Posterior vena cava (tissue), 2 donors: Measurements from ENCODE around the gene CPA1. TPM values are rescaled to one million over a fixed set of nuclear protein-coding genes. Genes with fewer than 3 reads are reported as not detected.

Source experiments
- DNase-seq: peaks from one replicate; pipeline ENCODE4 v3.0.0-alpha.2; 2020; ENCODE audit warnings: low spot score
- intact Hi-C, 2 donors: fragments of 100-400 bp; cut with DNase I; formaldehyde crosslinking; loops; one replicate each; pipeline versions ENCODE4 v1.14.1 to v1.14.2; 2022 to 2023
- total RNA-seq, 2 donors: library from RNA; stranded (reverse); fragmentation: NEBNext Ultra II Directional; extraction: Animal tissue kit (Norgen Biotek cat#: 25700); gene quantifications; one replicate each; pipeline ENCODE4 v1.2.1, GENCODE V29; 2021
- donor health status: DM: yes; HTN: yes; CAD: no.
- donor health status: DM: yes; HTN: yes; CAD: no.

The CPA1 gene
- total RNA-seq, 2 donors from 2014 or later = 0.79 to 6.7 TPM

DNA sequence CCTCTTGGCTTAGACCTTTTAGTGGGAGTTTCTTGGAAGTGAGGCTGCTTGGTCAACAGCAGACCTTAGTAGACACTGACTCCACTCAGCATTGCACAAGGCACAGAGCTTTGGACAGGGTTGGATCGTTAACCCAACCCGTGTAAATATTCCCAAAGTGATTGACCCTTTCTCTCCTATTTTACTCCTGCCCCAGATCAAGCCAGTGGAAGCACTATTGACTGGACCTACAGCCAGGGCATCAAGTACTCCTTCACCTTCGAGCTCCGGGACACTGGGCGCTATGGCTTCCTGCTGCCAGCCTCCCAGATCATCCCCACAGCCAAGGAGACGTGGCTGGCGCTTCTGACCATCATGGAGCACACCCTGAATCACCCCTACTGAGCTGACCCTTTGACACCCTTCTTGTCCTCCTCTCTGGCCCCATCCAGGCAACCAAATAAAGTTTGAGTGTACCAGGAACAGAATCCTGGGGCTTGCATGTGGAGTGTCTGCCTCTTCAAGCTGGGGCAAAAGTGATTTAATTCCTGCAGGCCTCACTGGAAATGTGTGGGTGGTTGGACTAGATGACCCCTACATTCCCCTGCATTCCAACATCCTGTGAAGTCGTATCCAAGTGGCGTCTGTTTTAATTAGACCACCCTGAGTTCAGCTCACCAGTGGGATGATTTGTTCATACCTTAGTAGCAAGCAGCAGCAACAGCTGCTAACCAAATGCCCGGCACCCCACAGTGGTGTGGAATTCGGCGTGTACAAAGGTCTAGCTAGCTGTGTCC is 7.5 kb downstream of the CPA1 start:
- DNase-seq = peak; percentile 45
- intact Hi-C loops = no loop called here

DNA sequence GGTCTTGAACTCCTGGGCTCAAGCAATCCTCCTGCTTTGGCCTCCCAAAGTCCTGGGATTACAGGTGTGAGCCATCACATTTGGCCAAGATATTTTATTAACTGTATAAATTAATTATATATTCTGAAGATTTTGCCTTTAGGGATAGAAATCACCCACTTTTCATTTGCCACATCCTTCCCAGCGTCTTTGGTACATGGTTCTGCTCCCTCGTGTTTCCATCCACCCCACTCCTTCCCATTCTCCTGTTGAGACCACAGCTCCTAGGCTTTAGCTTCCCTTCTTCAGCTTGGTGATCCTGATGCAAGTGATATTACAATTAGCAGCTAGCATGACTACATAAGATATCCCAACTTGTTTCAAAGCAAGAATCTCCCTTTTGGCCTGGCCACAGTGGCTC is 8.4 kb downstream of the CPA1 start:
- DNase-seq = no peak
- intact Hi-C loops = no loop called here

DNA sequence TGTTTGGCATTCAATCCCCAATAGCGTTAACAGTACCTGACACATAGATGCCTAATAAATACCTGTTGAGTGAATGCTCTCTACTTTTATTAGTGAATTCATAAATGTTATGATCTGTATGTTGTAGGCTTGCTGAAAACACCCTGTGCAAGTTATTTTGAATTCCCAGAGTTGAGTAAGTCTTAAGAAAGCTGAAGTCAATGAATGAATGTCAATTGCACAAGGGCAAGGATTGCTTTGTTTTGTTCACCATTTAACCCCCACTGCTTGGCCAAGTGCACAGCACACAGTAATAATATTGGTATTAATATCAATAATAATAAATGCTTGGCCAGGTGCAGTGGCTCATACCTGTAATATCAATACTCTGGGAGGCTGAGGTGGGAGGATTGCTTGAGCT is 10.2 kb downstream of the CPA1 start:
- DNase-seq = no peak

DNA sequence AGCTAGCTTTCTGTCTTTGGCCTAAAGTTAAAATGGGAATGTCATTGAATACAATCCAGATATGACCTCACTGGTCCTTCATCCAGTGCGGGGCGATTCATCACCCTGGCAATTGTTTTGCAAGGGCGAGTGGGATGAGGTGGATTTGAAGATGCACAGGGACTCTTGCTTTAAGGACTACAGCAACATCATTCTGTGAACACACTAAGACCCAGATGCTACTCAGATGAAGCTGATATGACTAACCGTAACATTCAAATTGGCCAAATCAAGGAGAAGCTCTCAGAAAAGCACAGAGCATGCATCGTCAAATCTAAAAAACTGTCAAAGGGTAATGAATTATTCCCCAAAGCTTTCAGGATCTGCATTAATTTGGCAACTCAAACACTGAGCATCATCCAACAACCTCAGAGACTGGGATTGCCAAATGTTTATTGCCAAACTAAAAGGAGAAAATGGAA is 12.8 kb downstream of the CPA1 start:
- intact Hi-C loops = no loop called here
- peak; percentile 46 for DNase-seq

More for the DNA sequence above, 10.2 kb downstream of the CPA1 start:
- intact Hi-C loops = no loop called here

DNA sequence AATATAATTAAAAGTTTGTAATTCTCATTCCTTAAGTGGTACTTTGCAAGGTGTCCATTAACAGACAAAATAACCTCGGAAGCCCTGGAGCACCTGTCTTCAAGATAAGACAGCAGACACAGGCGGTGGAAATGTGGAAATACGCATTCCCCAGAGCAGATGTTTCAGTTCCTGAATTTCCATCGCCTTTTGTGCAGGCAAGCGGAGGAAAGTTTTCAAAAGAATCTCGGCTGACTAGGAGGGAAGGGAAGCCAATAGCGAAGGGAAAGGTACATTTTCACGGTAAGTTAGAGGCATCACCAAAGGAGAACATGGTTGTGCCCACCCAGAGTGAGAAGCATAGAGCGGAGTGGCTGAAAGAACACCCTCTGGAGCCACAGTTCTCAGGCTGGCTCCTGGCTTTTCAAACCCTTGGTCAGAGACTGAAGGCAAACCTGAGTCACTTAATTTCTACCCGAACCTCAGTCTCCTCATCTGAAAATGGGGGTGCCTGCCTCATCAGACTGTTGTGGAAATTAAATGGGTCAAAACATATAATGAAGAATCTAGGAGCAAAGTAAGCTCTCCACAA is 13.6 kb downstream of the CPA1 start:
- intact Hi-C loops = loop anchor here in 1 of 2 donors (2.0 kb wide), 1 partner anchor 45 kb away; no protein-coding TSS in a partner anchor
- DNase-seq = no peak

DNA sequence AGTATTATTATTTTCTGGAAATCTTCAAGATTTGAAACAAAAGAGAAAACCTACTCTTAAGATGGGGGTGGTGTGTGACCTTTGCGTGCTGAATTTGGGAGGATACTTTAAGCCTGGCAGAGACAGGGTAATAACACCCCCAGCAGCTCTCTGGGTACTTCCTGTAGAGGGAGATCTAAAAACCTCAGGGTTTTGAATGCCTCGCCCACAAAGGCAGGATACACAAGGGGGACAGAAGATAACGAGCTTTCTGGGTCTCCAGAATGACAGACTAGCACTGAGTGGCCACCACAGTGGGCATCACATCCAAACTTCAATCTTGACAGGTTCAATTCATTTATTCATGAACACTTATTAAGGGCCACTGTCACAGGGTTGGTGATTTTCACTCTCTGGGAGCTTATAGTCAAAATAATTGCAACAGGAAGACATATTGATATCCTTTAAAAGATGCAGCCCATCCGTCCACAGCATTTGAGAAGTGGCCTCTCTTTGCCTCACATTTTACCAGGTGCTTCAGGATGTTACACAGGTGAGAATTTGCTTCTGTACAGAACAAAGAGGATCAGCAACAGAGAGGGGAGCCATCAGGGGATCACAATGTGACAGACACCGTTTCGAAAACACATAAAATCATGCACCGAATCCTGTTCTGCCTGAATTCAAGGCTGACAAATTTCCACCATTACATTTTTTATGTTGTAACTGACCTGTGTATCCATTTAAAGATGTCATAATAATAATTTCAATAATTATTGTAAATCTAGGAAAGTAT is 14.3 kb downstream of the CPA1 start:
- DNase-seq = no peak
- intact Hi-C loops = loop anchor here in 1 of 2 donors (2.0 kb wide), 1 partner anchor 46 kb away; no protein-coding TSS in a partner anchor

DNA sequence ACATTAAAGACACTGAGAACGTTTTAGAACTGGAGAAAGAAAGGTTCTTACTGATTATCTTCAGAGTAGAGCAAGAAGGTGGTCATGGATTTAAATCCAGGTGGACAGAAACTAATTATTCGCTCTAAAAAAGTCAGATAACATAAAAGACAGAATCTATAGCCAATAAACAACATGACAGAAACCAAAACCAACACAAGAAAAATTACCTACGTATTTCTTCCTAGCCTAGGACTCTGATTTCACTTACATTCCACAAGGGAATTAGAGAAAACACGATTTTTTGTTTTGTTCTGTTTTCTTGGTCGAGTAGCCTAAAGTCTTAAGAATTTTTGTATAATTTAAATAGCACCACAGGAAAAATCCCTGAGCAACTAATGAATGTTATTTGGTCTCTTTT is 15.1 kb downstream of the CPA1 start:
- intact Hi-C loops = loop anchor here in 1 of 2 donors (2.0 kb wide), 1 partner anchor 47 kb away; no protein-coding TSS in a partner anchor
- no peak for DNase-seq

DNA sequence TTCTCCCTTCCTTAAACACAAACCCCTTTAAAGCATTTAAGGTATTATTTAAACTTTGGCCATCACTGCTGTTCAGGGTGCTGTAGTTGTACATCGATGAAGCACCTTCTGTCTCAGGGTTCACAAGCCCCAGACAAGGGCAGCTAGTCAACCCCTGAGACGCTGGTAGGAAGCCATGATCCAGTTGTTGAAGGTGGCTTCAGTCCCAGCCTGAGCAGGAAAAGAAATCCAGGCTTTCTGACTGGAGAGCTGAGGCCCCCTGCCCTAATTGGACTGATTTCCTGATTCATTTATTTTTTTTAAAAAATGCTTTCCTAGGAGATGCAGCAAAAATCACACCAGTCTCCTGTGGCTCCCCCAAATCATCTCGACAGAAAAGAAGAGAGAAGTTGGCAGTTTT is 15.8 kb downstream of the CPA1 start:
- peak; percentile 18 for DNase-seq

DNA sequence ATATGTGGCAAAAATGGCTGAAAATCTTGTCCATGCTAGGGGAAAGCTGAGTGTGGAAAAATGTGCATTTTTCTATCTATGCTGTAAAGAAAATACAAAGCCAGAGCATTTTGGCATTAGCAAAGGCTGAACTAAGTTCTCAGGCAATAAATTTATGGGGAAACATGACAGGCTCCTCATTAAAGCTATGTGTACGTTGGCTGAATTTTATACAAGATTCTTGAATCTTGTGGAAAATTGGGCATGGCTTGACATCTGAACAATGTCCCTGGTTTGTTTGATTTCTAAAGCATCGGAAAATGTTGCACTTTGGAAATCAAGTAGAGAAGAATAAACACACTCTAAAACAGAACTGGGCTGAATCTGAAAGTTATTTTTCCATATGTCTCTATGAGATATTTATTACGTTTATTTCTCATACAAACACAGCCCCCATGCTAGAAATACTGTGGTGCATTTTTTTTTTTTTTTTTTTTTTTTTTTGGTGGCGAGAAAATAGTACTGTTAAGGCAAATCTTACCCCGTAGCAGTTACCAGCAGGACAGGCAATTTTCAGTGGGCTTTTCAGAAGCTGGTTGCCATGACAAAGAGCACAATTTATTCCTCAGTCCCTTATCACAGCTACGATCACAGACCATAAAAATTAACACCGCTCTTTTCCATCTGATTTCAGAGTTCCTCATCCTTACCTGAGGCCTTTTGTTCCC is 16.9 kb downstream of the CPA1 start:
- DNase-seq = no peak
- intact Hi-C loops = no loop called here

More for the DNA sequence above, 15.8 kb downstream of the CPA1 start:
- intact Hi-C loops = no loop called here

DNA sequence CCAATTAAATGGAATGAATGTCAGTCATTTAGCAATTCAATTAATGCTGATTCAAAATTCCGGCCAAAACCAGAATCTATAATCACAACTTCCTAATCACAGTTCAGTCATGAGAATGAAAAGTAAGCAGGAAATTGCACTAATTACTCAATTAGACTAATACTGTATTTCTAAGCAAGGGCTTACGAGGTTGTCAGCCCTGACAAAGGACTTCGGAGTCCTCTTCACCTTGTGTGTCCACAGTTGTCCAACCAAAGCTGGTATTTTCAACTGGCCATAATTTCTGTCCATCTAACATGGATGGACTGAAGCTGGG is 17.4 kb downstream of the CPA1 start:
- no peak for DNase-seq
- intact Hi-C loops = no loop called here

DNA sequence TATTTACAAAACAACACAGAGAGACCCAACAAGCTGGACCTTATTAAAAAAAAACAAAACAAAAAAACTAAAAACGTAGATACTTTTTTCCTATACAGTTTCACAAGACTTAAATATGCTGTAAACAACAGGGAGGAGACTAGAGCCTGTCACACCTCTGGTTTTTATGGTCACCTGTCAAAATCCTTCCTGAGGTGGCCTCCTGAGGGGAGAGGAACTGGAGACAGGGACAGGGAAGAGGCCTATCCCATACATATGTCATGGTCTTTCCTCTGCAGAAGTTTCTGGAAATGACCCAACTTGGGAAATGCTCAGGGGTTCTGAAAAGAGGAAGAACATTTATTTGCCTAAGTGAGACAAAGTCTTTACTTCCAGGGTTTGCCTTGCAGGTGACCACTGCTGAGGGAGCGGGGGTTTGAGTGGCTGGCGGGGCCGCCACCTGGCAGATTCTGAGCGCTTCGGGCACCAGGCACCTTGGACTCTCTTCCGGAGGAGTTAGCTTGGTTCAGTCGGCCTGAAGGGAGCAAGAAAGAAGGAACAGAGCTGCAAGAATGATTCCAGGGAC is 18.3 kb downstream of the CPA1 start:
- intact Hi-C loops = no loop called here
- no peak for DNase-seq

DNA sequence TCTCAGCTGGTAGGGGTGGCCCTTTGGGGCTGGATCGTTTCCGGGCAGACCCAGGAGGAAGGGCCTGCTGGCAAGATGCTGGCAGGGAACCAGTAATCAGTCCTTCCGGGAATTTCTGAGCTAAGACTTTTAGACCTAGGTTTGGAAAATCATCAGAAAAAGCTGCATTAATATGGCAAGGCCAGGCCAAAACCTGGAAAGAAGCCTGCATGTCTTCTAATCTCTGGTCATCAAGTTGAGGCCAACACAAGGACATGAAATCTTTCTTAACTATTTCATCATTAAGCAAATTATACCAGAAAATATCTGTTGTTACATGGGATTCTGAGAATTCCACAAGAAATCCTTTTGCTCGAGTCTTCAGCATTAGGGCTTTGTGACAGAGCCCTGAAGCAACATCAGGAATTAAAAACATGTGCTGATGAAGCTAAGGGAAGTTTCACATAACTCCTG is 19.9 kb downstream of the CPA1 start:
- DNase-seq = peak; percentile 17
- intact Hi-C loops = loop anchor here in 1 of 2 donors (10.0 kb wide), 1 partner anchor 355 kb away; no protein-coding TSS in a partner anchor

DNA sequence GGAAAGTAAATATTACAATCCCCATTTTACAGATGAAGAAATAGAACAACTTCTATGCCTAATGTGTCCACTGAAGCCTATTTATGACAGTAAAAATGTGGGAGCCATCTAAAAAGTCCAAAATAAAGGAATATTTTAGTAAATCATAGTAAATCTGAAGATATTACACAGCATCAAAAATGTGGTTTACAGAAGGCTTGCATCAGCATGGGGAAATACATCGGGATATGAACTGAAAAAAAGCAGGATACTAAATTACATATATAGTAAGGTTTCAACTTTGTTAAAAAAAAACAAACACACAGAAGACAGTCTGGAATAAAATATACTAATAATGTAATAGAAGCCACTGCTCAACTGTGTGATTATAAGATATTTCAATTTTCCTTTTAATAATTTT is 20.8 kb downstream of the CPA1 start:
- DNase-seq = no peak
- intact Hi-C loops = loop anchor here in 1 of 2 donors (10.0 kb wide), 1 partner anchor 354 kb away; no protein-coding TSS in a partner anchor

DNA sequence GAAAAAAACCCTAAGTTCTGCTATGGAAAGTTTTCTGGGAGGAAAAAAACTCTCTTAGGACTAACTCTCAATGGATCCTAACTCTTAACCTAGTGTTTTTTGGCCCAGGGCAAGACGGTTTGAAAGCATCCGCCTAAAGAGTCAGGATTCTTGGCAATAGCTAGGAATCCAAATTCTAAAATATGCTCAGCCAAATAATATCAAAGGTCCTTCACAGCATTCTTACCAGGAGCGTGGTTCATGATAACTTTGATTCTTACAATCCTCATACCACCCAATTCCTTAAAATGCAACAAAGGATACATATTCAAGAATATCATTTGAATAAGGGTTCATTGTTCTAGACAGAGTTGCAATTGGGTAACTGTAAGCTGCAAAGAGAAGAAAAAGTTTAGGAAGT is 21.3 kb downstream of the CPA1 start:
- no peak for DNase-seq
- intact Hi-C loops = loop anchor here in 1 of 2 donors (10.0 kb wide), 1 partner anchor 353 kb away; no protein-coding TSS in a partner anchor

DNA sequence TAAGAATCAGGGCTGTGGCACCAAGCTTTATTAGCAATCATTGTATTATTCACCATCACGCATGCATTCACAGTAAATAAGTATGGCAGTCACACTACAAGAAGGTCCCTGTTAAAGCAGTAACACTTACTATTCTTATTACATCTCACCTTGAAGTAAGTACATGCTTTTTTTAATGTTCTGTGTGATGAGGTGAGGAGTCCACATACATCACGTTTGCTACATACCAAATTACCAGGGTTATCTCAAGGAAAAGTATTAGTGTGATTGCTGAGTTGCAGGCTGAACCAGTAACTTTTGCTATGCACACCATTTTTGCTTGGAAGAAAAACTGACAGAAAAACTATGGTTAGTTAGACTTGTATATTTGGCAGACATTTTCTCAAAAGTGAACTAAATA is 24.7 kb downstream of the CPA1 start:
- DNase-seq = no peak
- intact Hi-C loops = loop anchor here in 1 of 2 donors (10.0 kb wide), 1 partner anchor 350 kb away; no protein-coding TSS in a partner anchor

DNA sequence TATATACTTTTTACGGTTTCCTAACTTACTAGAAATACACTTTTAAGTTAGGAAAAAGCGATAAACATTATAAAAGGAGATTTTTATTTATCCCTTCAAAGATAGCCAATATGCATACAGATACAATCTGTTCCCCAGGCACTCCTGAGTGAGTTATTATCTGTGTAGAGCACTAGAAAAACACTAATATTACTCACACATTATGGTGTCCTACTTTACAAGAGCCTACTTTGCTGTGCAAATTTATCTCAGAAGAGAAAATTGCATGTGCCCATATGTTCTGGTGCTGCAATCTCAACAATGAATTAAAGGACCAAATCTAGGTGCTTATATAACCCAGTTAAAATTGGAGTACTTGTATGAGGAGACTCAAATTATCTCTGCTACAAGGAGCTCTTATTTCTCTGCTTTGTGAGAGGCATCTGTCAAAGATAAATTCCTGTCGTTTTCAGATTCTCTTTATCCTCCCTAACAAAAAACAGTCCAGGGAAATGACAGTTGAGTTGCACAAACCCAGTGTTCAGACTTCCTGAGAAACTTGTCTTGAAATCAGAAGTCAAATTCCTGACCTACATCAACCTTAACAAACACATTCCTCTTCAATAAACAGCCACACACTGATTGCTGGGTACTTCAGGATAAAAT is 28.9 kb downstream of the CPA1 start:
- DNase-seq = no peak
- intact Hi-C loops = loop anchor here in 1 of 2 donors (10.0 kb wide), 1 partner anchor 346 kb away; no protein-coding TSS in a partner anchor

DNA sequence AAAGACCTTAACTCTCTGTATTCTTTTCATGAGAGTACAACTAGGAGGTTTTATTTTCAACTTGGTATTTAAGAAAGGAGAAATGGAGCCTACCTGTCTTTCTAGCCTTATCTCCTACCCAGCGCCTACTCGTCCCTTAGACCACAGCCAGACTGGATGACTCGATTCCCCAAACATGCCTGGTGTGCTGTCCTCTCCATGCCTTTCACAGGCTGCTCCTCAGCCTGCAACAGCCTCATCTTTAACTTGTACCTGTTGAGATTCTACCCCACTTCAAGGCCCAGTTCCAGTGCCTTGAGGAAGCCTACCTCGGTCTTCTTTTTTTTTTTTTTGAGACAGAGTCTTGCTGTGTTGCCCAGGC is 29.4 kb downstream of the CPA1 start:
- DNase-seq = no peak
- intact Hi-C loops = loop anchor here in 1 of 2 donors (10.0 kb wide), 1 partner anchor 345 kb away; no protein-coding TSS in a partner anchor

DNA sequence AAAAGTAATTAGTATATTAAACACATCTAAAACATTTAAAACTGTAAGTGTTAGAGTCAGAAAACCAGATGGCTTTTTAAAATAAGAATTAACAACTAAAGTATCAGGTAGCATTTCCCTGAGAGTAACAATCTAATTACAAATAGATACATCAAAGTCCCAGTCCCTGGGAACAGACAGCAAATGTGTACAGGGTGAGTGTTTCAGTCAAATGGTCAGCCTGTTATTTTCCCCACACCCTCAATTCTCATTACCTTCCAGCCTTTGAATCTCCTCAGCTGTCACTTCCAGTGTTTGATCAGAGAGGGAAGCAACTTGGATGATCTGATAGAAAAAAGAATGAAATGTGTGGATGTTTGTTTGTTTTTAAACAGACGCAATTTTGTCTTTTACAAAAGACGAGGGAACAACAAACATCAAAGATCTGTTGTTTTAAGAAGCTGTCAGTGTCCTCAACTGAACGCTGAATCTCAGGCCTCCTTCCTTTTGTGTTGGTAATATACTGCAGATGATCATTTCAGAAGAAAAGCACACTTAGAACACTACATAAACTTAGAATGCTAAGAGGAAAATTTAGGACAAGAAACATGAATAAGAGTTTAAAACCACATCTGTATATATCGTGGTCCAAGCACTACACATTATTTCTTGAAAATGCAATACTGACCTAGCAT is 30.7 kb downstream of the CPA1 start:
- no peak for DNase-seq
- intact Hi-C loops = no loop called here
